HUES48 (cell line): ENCODE results near the gene FOXO3.
A peak's percentile ranks its signal among the peaks of the same experiment; 100 is the strongest.

Experiments
- H3K27ac ChIP-seq: one replicate; pipeline ENCODE4 v1.7.0; 2013; ENCODE audit warnings: low read depth, low read length, inconsistent platforms
- H3K27me3 ChIP-seq: 2 replicates; pipeline ENCODE4 v1.6.1; 2013; ENCODE audit warnings: mild to moderate bottlenecking, low read length; ENCODE audit not compliant: control insufficient read depth, insufficient read depth
- H3K36me3 ChIP-seq: 2 replicates; pipeline ENCODE4 v1.6.1; 2013; ENCODE audit warnings: low read length; ENCODE audit not compliant: control insufficient read depth, insufficient read depth
- H3K4me1 ChIP-seq: 2 replicates; pipeline ENCODE4 v1.6.1; 2013; ENCODE audit warnings: mild to moderate bottlenecking, low read length; ENCODE audit not compliant: control insufficient read depth, insufficient read depth
- H3K4me3 ChIP-seq: 2 replicates; pipeline ENCODE4 v1.5.1; 2013; ENCODE audit warnings: mild to moderate bottlenecking, low read depth, low read length
- H3K9ac ChIP-seq: 2 replicates; pipeline ENCODE4 v1.6.1; 2013; ENCODE audit warnings: mild to moderate bottlenecking, low read depth, low read length, moderate library complexity
- H3K9me3 ChIP-seq: 2 replicates; pipeline ENCODE4 v1.6.1; 2013; ENCODE audit warnings: low read length; ENCODE audit not compliant: control insufficient read depth, insufficient read depth

Gene FOXO3

GRCh38 chr6:108633436-108633835 lies 72.7 kb downstream of the FOXO3 start:
- Histone ChIP-seq H3K27me3 (no peaks in the 10 kb centered on the region), H3K9me3 (no peaks in the 10 kb centered on the region), H3K9ac (no peak overlapping the region), H3K4me3 (no peak overlapping the region), H3K27ac (no peak overlapping the region), H3K4me1 (peaks cover 38% of the 10 kb centered on the region), H3K36me3 (no peaks in the 10 kb centered on the region)

DNA sequence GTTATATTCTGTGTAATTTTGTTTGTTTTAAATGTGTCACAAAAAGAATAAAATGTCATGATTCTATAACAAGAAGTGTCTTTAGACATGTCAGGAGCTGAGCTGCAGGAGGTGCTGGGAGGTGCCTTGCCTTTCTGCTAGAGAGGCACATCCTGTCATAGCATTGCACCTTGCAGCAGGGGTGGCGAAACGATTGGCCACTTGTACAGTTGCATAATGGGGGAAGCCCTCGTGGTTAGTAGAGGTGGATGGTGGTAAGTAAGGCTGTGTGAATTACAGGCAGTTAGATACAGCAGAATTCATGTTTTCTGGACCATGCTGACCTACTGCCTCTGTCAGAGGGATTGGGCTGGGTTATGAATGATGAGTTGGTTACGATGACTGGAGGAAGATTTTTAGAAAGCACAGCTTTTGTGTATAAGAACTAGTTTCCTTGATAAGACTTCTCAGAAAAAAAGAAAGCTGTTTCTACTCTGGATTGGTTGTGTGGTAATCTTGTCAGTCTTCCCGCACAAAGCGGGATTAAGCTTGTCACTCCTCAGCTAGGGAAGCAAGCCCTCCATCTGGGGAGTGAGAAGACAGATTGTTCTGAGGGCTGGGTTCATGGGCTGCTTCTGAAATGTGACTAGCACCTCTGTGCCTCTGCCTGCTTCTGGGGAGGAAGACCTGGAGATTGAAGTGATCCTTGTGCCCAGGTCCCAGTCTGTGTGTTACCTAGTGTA lies 74.9 kb downstream of the FOXO3 start:
- H3K9me3 ChIP-seq = no peaks in the 10 kb centered on the region
- no peak overlapping the region for H3K27ac ChIP-seq
- no peak overlapping the region for H3K4me3 ChIP-seq
- peaks cover 37% of the 10 kb centered on the region for H3K4me1 ChIP-seq
- no peaks in the 10 kb centered on the region for H3K36me3 ChIP-seq
- H3K9ac ChIP-seq = no peak overlapping the region
- no peaks in the 10 kb centered on the region for H3K27me3 ChIP-seq

DNA sequence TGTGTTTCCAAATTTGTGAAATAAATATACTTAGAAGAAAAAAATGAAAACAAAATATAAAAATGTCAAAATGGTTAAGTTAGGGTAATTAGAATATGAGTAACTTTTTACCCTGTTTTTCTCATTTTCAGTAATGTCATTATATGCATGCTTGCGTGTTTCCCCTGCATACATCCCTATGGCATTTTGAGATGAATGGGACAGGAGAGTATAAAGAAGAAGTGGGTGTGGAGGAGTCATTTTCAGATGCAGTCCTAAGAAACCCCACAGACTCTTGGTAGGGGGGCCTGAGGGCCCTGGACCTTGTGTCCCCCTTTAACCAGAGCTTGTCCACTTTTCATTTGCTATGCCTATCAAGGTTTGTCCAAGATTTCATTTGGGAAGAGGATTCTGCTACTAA lies 77.2 kb downstream of the FOXO3 start:
- Histone ChIP-seq H3K4me3 (no peak overlapping the region), H3K27me3 (no peaks in the 10 kb centered on the region), H3K4me1 (peaks cover 46% of the 10 kb centered on the region), H3K27ac (no peak overlapping the region), H3K9me3 (no peaks in the 10 kb centered on the region), H3K9ac (no peak overlapping the region), H3K36me3 (no peaks in the 10 kb centered on the region)

- H3K27ac ChIP-seq = peak overlapping the region; percentile 38
- peaks cover 46% of the 10 kb centered on the region for H3K4me1 ChIP-seq
- no peak overlapping the region for H3K4me3 ChIP-seq
- H3K27me3 ChIP-seq = no peaks in the 10 kb centered on the region
- no peak overlapping the region for H3K9ac ChIP-seq
- H3K9me3 ChIP-seq = no peaks in the 10 kb centered on the region
- no peaks in the 10 kb centered on the region for H3K36me3 ChIP-seq
These were observed 78.3 kb downstream of the FOXO3 start for GRCh38 chr6:108638993-108639392.

GRCh38 chr6:108640104-108640503 lies 79.4 kb downstream of the FOXO3 start:
- H3K4me1 ChIP-seq = peaks cover 46% of the 10 kb centered on the region
- no peaks in the 10 kb centered on the region for H3K27me3 ChIP-seq
- H3K9me3 ChIP-seq = no peaks in the 10 kb centered on the region
- H3K4me3 ChIP-seq = no peak overlapping the region
- H3K9ac ChIP-seq = no peak overlapping the region
- no peaks in the 10 kb centered on the region for H3K36me3 ChIP-seq
- no peak overlapping the region for H3K27ac ChIP-seq

DNA sequence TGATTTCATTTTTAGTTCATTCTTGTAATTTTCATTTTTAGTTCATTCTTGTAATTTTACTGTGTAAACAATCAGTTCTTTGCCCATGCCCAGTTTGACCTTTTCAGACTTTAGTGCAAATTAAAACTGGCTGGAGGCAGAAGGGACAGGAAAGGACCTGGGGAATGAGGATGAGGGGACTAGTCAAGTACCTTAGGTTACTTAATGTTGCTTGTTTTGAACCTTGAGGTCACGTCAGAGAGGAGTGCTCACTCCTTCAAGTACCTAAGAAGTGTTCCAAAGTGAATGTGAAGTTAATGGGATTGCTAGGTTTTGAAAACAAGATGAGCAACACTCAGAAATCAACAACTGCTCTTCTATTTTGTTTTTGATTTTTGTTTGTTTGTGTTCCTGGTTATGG lies 82.5 kb downstream of the FOXO3 start:
- H3K4me3 ChIP-seq = no peak overlapping the region
- peaks cover 33% of the 10 kb centered on the region for H3K4me1 ChIP-seq
- H3K27ac ChIP-seq = no peak overlapping the region
- H3K36me3 ChIP-seq = no peaks in the 10 kb centered on the region
- H3K27me3 ChIP-seq = no peaks in the 10 kb centered on the region
- no peaks in the 10 kb centered on the region for H3K9me3 ChIP-seq
- H3K9ac ChIP-seq = no peak overlapping the region

DNA sequence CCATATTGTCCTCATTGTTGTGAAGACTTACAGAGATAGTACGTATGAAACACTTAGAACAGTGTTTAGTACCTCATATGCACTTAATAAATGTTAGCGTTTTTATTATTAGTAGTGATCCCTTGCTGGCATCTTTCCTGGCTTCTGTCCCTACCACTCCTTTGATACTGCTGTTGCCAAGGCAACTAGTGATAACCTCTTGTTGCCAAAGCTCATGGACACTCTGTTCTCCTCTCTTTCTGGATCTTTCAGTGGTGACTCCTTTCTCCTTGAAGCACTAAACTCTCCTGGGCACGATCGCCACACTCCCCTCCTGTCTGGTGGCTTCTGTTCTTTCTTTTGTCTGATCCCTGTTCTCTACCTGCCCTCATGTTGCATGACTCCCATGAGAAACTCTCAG lies 83.5 kb downstream of the FOXO3 start:
- H3K27ac ChIP-seq = no peak overlapping the region
- H3K9ac ChIP-seq = no peak overlapping the region
- H3K4me3 ChIP-seq = no peak overlapping the region
- H3K4me1 ChIP-seq = peaks cover 22% of the 10 kb centered on the region
- no peaks in the 10 kb centered on the region for H3K36me3 ChIP-seq
- H3K27me3 ChIP-seq = no peaks in the 10 kb centered on the region
- H3K9me3 ChIP-seq = no peaks in the 10 kb centered on the region

- Histone ChIP-seq H3K4me3 (no peak overlapping the region), H3K9me3 (no peaks in the 10 kb centered on the region), H3K4me1 (peaks cover 16% of the 10 kb centered on the region), H3K9ac (no peak overlapping the region), H3K27me3 (no peaks in the 10 kb centered on the region), H3K27ac (no peak overlapping the region), H3K36me3 (no peaks in the 10 kb centered on the region)
These were observed 87.5 kb downstream of the FOXO3 start for GRCh38 chr6:108648191-108648590.

GRCh38 chr6:108650325-108650724 lies 89.6 kb downstream of the FOXO3 start:
- Histone ChIP-seq H3K4me1 (peaks cover 23% of the 10 kb centered on the region), H3K4me3 (no peak overlapping the region), H3K27ac (no peak overlapping the region)

DNA sequence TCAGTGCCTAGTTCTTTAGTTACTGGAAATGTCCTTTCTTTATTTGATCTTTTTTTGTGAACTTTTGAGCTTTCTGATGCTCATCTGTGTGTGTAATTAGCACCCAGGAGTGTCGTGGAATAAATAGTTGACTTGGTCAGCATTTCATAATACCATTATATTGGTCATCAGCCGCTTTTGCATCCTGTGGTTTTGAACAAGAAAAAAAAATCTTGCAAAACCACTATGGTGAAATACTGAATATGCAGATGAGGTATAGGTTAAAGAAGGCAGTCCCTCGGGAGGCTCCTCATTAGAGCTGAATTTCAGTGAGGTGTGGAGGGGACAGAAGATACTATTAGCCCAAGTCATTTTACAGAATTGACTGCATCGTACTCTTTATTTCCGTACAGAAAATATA lies 90.1 kb downstream of the FOXO3 start:
- H3K9ac ChIP-seq = no peak overlapping the region
- no peaks in the 10 kb centered on the region for H3K36me3 ChIP-seq
- H3K27me3 ChIP-seq = no peaks in the 10 kb centered on the region
- no peaks in the 10 kb centered on the region for H3K9me3 ChIP-seq
- H3K4me1 ChIP-seq = peaks cover 28% of the 10 kb centered on the region
- H3K27ac ChIP-seq = no peak overlapping the region
- H3K4me3 ChIP-seq = no peak overlapping the region

More at GRCh38 chr6:108650325-108650724, 89.6 kb downstream of the FOXO3 start:
- H3K36me3 ChIP-seq = no peaks in the 10 kb centered on the region
- H3K9ac ChIP-seq = no peak overlapping the region
- H3K27me3 ChIP-seq = no peaks in the 10 kb centered on the region
- H3K9me3 ChIP-seq = no peaks in the 10 kb centered on the region

DNA sequence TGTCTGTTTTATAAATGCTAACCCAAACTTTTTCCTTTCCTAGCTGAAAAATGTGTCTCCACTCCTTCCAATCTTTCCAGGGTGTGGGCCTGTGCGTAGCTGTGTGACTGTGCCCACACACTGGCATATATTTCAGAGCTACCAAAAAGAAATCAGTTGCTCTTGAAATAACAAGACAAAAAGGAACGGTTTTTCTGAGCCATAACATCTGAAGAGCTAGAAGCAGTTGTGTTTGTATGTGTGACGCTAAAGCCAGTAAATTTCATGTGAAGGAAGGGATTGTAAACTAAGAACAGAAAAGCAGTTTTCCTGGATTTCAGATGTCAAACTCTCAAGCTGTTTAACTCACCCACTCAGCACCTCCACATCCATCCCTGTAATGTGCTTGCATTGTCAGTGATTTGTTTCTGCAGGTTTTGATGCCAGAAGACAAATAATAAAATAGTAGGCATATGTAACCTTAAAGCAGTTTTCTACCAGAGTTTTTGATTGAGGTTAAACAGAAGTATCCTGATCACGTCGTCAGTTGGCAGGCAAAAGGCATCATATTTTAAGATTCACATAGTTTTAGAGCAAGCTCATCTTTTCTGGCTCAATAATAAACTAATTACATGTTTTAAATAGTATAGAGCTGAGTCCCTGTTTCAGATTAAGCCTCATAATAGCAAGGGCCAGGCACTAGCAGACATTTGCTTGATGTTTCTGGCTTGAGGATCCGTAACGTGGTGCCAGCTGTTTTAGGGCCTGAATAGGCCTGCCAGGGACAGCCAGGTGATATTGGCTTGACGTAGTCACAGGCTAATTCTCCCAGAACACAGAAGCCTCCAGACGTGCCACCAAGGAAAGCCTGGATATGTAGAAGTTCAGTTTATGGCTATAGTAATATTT lies 90.9 kb downstream of the FOXO3 start:
- Histone ChIP-seq H3K9ac (no peak overlapping the region), H3K4me1 (peaks cover 33% of the 10 kb centered on the region), H3K4me3 (no peak overlapping the region), H3K9me3 (no peaks in the 10 kb centered on the region), H3K36me3 (no peaks in the 10 kb centered on the region), H3K27me3 (no peaks in the 10 kb centered on the region), H3K27ac (no peak overlapping the region)
